CD14-positive monocyte (primary cell): ENCODE measurements around the gene GPSM1. TPM values are rescaled to one million over a fixed set of nuclear protein-coding genes. Genes with fewer than 3 reads are reported as not detected.
A peak's percentile ranks its signal among the peaks of the same experiment; 100 is the strongest.

Experiments
- DNase-seq, 3 donors: peaks; one replicate each; pipeline ENCODE4 v3.0.0-alpha.2; 2011 to 2022
- H2AFZ ChIP-seq: 2 replicates; pipeline ENCODE4 v1.6.0; 2012; ENCODE audit warnings: mild to moderate bottlenecking, low read depth, low read length, inconsistent platforms; ENCODE audit not compliant: insufficient read depth, poor library complexity, severe bottlenecking
- H3K27ac ChIP-seq, 2 donors: 1 replicate in 1 of 2; 2 replicates in 1 of 2; pipeline ENCODE4 v1.5.1; 2012 to 2013; ENCODE audit warnings: low read length in 2 of 2, control low read depth in 1 of 2, inconsistent platforms in 1 of 2, low read depth in 1 of 2, mild to moderate bottlenecking in 1 of 2
- H3K27me3 ChIP-seq, 2 donors: one replicate each; pipeline versions ENCODE4 v1.6.0 to v1.6.1; 2011 to 2013; ENCODE audit warnings: low read length in 2 of 2; ENCODE audit not compliant: control insufficient read depth in 2 of 2, insufficient read depth in 2 of 2
- H3K36me3 ChIP-seq, 2 donors: replicated peaks in 1 of 2; 1 replicate in 1 of 2; 2 replicates in 1 of 2; pipeline versions ENCODE4 v1.5.1 to v1.6.1; 2012 to 2013; ENCODE audit warnings: low read length in 2 of 2, control low read depth in 1 of 2, inconsistent platforms in 1 of 2, mild to moderate bottlenecking in 1 of 2; ENCODE audit not compliant: insufficient read depth in 2 of 2, control insufficient read depth in 1 of 2
- H3K4me1 ChIP-seq, 2 donors: 1 replicate in 1 of 2; 2 replicates in 1 of 2; pipeline versions ENCODE4 v1.5.1 to v1.6.1; 2012 to 2013; ENCODE audit warnings: low read length in 2 of 2, control low read depth in 1 of 2, inconsistent platforms in 1 of 2, mild to moderate bottlenecking in 1 of 2, moderate library complexity in 1 of 2; ENCODE audit not compliant: insufficient read depth in 2 of 2, control insufficient read depth in 1 of 2
- H3K4me2 ChIP-seq: replicated peaks from 2 replicates; pipeline ENCODE3; 2012; ENCODE audit warnings: low read length, moderate library complexity, mild to moderate bottlenecking; ENCODE audit not compliant: poor library complexity, severe bottlenecking; ENCODE audit errors: extremely low read depth
- H3K4me3 ChIP-seq, 3 experiments: fragments of 200-600 bp in 1 of 3; sonication (generic) in 1 of 3; replicated peaks in 1 of 3; 1 replicate in 2 of 3; 2 replicates in 1 of 3; pipeline ENCODE4 v1.5.1; 2011 to 2013; ENCODE audit warnings: low read length in 3 of 3, mild to moderate bottlenecking in 3 of 3, control low read depth in 2 of 3, low read depth in 2 of 3, inconsistent platforms in 1 of 3, moderate library complexity in 1 of 3
- H3K79me2 ChIP-seq: 2 replicates; pipeline ENCODE4 v1.6.0; 2012; ENCODE audit warnings: mild to moderate bottlenecking, control low read depth, inconsistent platforms, low read length, moderate library complexity; ENCODE audit not compliant: insufficient read depth
- H3K9ac ChIP-seq: 2 replicates; pipeline ENCODE4 v1.6.0; 2017; ENCODE audit warnings: low read length, mild to moderate bottlenecking; ENCODE audit not compliant: insufficient read depth, poor library complexity, severe bottlenecking
- H3K9me3 ChIP-seq, 2 donors: replicated peaks in 1 of 2; 1 replicate in 1 of 2; 2 replicates in 1 of 2; pipeline versions ENCODE4 v1.5.1 to v1.6.1; 2012 to 2013; ENCODE audit warnings: low read length in 2 of 2, control low read depth in 1 of 2; ENCODE audit not compliant: control insufficient read depth in 1 of 2, insufficient read depth in 1 of 2
- H4K20me1 ChIP-seq: 2 replicates; pipeline ENCODE4 v1.6.0; 2012; ENCODE audit warnings: mild to moderate bottlenecking, low read length, control low read depth, moderate library complexity; ENCODE audit not compliant: insufficient read depth
- H3K27ac Mint-ChIP-seq, 7 donors: one replicate each; pipeline ENCODE4 v1.8.0; 2020; ENCODE audit warnings: mild to moderate bottlenecking in 7 of 7, mixed read lengths in 7 of 7, moderate library complexity in 6 of 7, inconsistent platforms in 2 of 7
- H3K27me3 Mint-ChIP-seq, 3 donors: one replicate each; pipeline ENCODE4 v1.8.0; 2021 to 2022; ENCODE audit warnings: low read depth in 3 of 3, mild to moderate bottlenecking in 3 of 3, mixed read lengths in 3 of 3, moderate library complexity in 3 of 3, inconsistent platforms in 1 of 3
- H3K36me3 Mint-ChIP-seq, 2 donors: one replicate each; pipeline ENCODE4 v1.8.0; 2020; ENCODE audit warnings: mixed read lengths in 2 of 2, inconsistent platforms in 1 of 2, mild to moderate bottlenecking in 1 of 2
- H3K4me1 Mint-ChIP-seq: one replicate; pipeline ENCODE4 v1.8.0; 2020; ENCODE audit warnings: mild to moderate bottlenecking, mixed read lengths
- H3K4me3 Mint-ChIP-seq, 2 donors: one replicate each; pipeline ENCODE4 v1.8.0; 2020; ENCODE audit warnings: mild to moderate bottlenecking in 2 of 2, mixed read lengths in 2 of 2, moderate library complexity in 1 of 2
- H3K9me3 Mint-ChIP-seq, 7 donors: one replicate each; pipeline ENCODE4 v1.8.0; 2020 to 2022; ENCODE audit warnings: mixed read lengths in 7 of 7, mild to moderate bottlenecking in 6 of 7, moderate library complexity in 6 of 7, inconsistent platforms in 2 of 7
- WGBS: methylation state at CpG from one replicate; pipeline ENCODE4 v1.1.5; 2013; ENCODE audit warnings: missing lambda C conversion rate; ENCODE audit not compliant: insufficient coverage; 5-methylcytosine and 5-hydroxymethylcytosine counted together
- intact Hi-C, 2 donors: fragments of 100-400 bp; cut with micrococcal nuclease; formaldehyde crosslinking; loops; one replicate each; pipeline versions ENCODE4 v1.15.0 to v1.15.1; 2023
- polyA plus RNA-seq, 3 donors: library from polyadenylated mRNA; depleted of rRNA in 1 of 3; unstranded in 2 of 3; stranded (reverse) in 1 of 3; fragments of 300-500 nt in 2 of 3; fragments of >200 nt in 1 of 3; fragmentation: Illumina TruSeq in 2 of 3; gene quantifications; 1 replicate in 2 of 3; 2 replicates in 1 of 3; pipeline ENCODE4 v1.2.3, GENCODE V29; 2012 to 2021
- TF ChIP-seq, protein P1 (sequence below): fragments of 200-600 bp; IDR thresholded peaks from one replicate; pipeline ENCODE4 v1.8.0; 2022; ENCODE audit warnings: antibody characterized with exemption, mild to moderate bottlenecking

GPSM1 gene
- polyA plus RNA-seq, 3 donors = 0.67 to 3.1 (median 0.73) TPM

DNA sequence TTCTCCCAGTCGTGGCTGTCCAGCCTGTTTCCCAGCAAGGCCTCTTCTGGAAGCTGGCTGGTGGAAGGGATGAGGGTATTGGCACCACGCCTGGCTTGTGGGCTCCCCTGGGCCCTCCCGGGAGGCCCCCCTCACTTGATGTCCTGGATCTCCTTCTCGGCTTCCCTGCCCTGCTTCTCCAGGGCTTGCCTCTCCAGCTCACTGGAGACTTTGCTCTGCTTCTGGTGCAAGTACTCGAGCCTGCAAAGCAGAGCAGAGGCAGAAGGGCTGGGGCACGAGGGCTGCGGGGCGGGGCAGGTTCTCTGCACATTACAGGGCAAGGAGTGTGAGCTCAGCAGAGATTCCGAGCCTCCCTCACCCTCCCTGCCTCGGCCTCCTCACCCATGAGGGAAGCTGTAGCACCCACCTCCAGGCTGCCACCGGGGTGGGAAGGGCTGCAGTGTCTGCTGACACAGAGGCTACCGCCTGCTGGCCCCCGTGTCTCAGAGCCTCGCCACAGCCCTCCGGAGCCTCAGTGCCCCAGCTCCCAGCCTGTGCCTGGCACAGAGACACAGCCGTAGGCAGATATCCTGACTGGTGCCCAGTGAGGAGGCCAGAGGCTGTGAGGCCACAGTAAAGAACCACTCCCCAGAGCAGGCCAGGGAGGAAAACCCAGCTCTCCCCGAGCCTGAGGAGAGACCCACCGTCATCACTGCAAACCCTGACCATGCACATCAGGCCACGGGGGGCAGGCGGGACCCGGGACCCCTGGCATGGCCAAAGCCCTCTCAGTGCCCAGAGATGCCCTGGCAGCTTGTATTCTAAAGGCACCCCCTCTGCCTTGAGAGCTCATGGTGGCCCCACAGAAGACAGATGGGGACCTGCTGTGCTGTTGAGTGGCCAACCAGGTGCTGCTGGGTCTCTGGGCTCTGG lies 65.5 kb downstream of the GPSM1 start:
- Mint-ChIP-seq H3K4me1 (no peaks in the 10 kb centered on the region), H3K27ac (peak overlapping the region in 1 of 7 donors; percentile 16), H3K4me3 (no peak overlapping the region), H3K27me3 (peaks cover 0 to 2% (median 0%) of the 10 kb centered on the region in 3 donors), H3K9me3 (no peaks in the 10 kb centered on the region), H3K36me3 (peaks cover 67 to 95% of the 10 kb centered on the region in 2 donors)
- Histone ChIP-seq H3K27me3 (no peaks in the 10 kb centered on the region), H3K27ac (no peak overlapping the region), H4K20me1 (no peaks in the 10 kb centered on the region), H3K4me1 (no peaks in the 10 kb centered on the region), H2AFZ (no peak overlapping the region), H3K79me2 (no peaks in the 10 kb centered on the region), H3K4me2 (no peak overlapping the region), H3K9ac (no peak overlapping the region), H3K9me3 (no peaks in the 10 kb centered on the region), H3K36me3 (peaks cover 78 to 93% of the 10 kb centered on the region in 2 donors), H3K4me3 (no peak overlapping the region)
- no peak for DNase-seq
- intact Hi-C loops = no loop called here
- TF ChIP-seq, protein P1, sequence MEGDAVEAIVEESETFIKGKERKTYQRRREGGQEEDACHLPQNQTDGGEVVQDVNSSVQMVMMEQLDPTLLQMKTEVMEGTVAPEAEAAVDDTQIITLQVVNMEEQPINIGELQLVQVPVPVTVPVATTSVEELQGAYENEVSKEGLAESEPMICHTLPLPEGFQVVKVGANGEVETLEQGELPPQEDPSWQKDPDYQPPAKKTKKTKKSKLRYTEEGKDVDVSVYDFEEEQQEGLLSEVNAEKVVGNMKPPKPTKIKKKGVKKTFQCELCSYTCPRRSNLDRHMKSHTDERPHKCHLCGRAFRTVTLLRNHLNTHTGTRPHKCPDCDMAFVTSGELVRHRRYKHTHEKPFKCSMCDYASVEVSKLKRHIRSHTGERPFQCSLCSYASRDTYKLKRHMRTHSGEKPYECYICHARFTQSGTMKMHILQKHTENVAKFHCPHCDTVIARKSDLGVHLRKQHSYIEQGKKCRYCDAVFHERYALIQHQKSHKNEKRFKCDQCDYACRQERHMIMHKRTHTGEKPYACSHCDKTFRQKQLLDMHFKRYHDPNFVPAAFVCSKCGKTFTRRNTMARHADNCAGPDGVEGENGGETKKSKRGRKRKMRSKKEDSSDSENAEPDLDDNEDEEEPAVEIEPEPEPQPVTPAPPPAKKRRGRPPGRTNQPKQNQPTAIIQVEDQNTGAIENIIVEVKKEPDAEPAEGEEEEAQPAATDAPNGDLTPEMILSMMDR = no peak
- WGBS = 98% methylated on average over 20 of the region's 21 CpGs

GRCh38 chr9:136393531-136393930 lies 66.2 kb downstream of the GPSM1 start:
- peaks cover 4% of the 10 kb centered on the region for H4K20me1 ChIP-seq
- H3K9me3 ChIP-seq = no peaks in the 10 kb centered on the region
- no peaks in the 10 kb centered on the region for H3K27me3 ChIP-seq
- TF ChIP-seq, protein P1 = no peak
- peaks cover under 1% of the 10 kb centered on the region in 2 donors for H3K4me1 ChIP-seq
- H3K4me1 Mint-ChIP-seq = peaks cover 3% of the 10 kb centered on the region
- WGBS = 97% methylated on average over 15 of the region's 17 CpGs
- intact Hi-C loops = no loop called here
- no peak for DNase-seq
- peaks cover 72 to 85% of the 10 kb centered on the region in 2 donors for H3K36me3 ChIP-seq
- peaks cover 0 to 4% (median 0%) of the 10 kb centered on the region in 3 donors for H3K27me3 Mint-ChIP-seq
- H3K9ac ChIP-seq = no peak overlapping the region
- H3K27ac ChIP-seq = no peak overlapping the region
- no peak overlapping the region for H2AFZ ChIP-seq
- H3K4me3 ChIP-seq = no peak overlapping the region
- H3K36me3 Mint-ChIP-seq = peaks cover 66 to 93% of the 10 kb centered on the region in 2 donors
- H3K9me3 Mint-ChIP-seq = no peaks in the 10 kb centered on the region
- H3K27ac Mint-ChIP-seq = no peak overlapping the region
- peaks cover 4% of the 10 kb centered on the region for H3K79me2 ChIP-seq
- H3K4me3 Mint-ChIP-seq = no peak overlapping the region
- H3K4me2 ChIP-seq = no peak overlapping the region
